ENCODE results near the gene KCNE1. TPM values are rescaled to one million over a fixed set of nuclear protein-coding genes. Genes with fewer than 3 reads are reported as not detected.

KCNE1 gene
- total RNA-seq, 4 donors from 2014 or later: 0.34 to 1.7 (median 0.58) TPM

DNA sequence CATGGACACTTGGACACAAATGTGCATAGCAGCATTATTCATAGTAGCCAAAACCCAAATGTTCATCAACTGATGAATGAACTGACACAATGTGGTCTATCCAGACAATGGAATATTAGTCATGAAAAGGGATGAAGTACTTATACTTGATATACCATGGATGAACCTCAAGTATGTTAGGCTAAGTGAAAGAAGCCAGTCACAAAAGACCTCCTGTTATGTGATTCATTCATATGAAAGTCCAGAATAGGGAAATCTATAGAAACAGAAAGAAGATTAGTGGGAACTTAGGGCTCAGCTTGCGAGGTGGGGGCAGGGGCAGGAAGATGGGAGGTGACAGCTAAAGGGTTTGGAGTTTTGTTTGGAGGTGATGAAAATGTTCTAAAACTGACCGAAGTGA, 7.4 kb downstream of the KCNE1 start:
- H3K4me3 ChIP-seq: no peak overlapping the region
- no peaks in the 10 kb centered on the region for H3K4me1 ChIP-seq
- no peaks in the 10 kb centered on the region for H3K36me3 ChIP-seq
- H3K27me3 ChIP-seq: no peaks in the 10 kb centered on the region
- H3K9me3 ChIP-seq: no peaks in the 10 kb centered on the region
- 95% methylated on average over 2 of the region's 2 CpGs for whole genome bisulfite sequencing
- H3K27ac ChIP-seq: no peak overlapping the region
- TF ChIP-seq POLR2AphosphoS5 (IDR thresholded peaks at IDR 0.05) (no peak), POLR2A (IDR thresholded peaks at IDR 0.05) (no peak), EP300 (IDR thresholded peaks at IDR 0.05) (no peak)
- TF ChIP-seq, protein P1, sequence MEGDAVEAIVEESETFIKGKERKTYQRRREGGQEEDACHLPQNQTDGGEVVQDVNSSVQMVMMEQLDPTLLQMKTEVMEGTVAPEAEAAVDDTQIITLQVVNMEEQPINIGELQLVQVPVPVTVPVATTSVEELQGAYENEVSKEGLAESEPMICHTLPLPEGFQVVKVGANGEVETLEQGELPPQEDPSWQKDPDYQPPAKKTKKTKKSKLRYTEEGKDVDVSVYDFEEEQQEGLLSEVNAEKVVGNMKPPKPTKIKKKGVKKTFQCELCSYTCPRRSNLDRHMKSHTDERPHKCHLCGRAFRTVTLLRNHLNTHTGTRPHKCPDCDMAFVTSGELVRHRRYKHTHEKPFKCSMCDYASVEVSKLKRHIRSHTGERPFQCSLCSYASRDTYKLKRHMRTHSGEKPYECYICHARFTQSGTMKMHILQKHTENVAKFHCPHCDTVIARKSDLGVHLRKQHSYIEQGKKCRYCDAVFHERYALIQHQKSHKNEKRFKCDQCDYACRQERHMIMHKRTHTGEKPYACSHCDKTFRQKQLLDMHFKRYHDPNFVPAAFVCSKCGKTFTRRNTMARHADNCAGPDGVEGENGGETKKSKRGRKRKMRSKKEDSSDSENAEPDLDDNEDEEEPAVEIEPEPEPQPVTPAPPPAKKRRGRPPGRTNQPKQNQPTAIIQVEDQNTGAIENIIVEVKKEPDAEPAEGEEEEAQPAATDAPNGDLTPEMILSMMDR (IDR thresholded peaks at IDR 0.05): no peak
- no peak for DNase-seq (ENCODE audit: low spot score in 2 of 2)

GRCh38 chr21:34502480-34503106, 9.4 kb downstream of the KCNE1 start:
- Histone ChIP-seq H3K4me3 (no peak overlapping the region), H3K27me3 (no peaks in the 10 kb centered on the region), H3K9me3 (peaks cover 6% of the 10 kb centered on the region), H3K36me3 (no peaks in the 10 kb centered on the region), H3K4me1 (no peaks in the 10 kb centered on the region), H3K27ac (no peak overlapping the region)
- TF ChIP-seq, protein P1 (IDR thresholded peaks at IDR 0.05): no peak
- TF ChIP-seq POLR2AphosphoS5 (IDR thresholded peaks at IDR 0.05): no peak
- no peak for TF ChIP-seq POLR2A (IDR thresholded peaks at IDR 0.05)
- no peak for TF ChIP-seq EP300 (IDR thresholded peaks at IDR 0.05)
- no peak for DNase-seq (ENCODE audit: low spot score in 2 of 2)
- WGBS: 79% methylated on average over 3 of the region's 3 CpGs

- 38% methylated on average over 1 of the region's 1 CpG for WGBS
- TF ChIP-seq POLR2AphosphoS5 (IDR thresholded peaks at IDR 0.05) (no peak), POLR2A (IDR thresholded peaks at IDR 0.05) (no peak), EP300 (IDR thresholded peaks at IDR 0.05) (no peak)
- TF ChIP-seq, protein P1 (IDR thresholded peaks at IDR 0.05): no peak
- Histone ChIP-seq H3K27ac (no peak overlapping the region), H3K36me3 (no peaks in the 10 kb centered on the region), H3K4me1 (no peaks in the 10 kb centered on the region), H3K27me3 (no peaks in the 10 kb centered on the region), H3K9me3 (peaks cover 6% of the 10 kb centered on the region), H3K4me3 (no peak overlapping the region)
- no peak for DNase-seq (ENCODE audit: low spot score in 2 of 2)
Observed at GRCh38 chr21:34501716-34502115, 10.3 kb downstream of the KCNE1 start.

DNA sequence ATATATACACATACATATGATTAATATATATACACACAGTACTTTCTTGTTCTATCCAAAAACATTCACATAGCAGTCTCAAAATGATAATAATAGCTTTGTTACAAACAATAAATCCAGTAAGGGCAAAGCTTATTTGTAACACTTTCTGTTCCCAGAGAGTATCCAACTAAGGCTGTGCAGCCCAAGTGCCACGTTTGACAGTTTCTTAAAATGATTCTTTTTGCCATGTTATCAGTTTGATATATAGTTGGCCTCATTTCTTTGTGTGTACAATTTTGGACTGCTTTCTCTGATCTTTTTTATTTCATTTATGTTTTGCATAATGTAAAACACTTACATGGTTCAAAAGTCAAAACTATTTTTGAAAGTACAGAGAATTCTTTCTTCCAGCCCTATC, 11.8 kb downstream of the KCNE1 start:
- no peaks in the 10 kb centered on the region for H3K27me3 ChIP-seq
- H3K9me3 ChIP-seq: peaks cover 15% of the 10 kb centered on the region
- H3K4me1 ChIP-seq: no peaks in the 10 kb centered on the region
- no peak for DNase-seq (ENCODE audit: low spot score in 2 of 2)
- 64% methylated on average over 1 of the region's 1 CpG for WGBS
- TF ChIP-seq POLR2AphosphoS5 (IDR thresholded peaks at IDR 0.05) (no peak), EP300 (IDR thresholded peaks at IDR 0.05) (no peak), POLR2A (IDR thresholded peaks at IDR 0.05) (no peak)
- TF ChIP-seq, protein P1 (IDR thresholded peaks at IDR 0.05): no peak
- H3K4me3 ChIP-seq: no peak overlapping the region
- no peak overlapping the region for H3K27ac ChIP-seq
- H3K36me3 ChIP-seq: no peaks in the 10 kb centered on the region

DNA sequence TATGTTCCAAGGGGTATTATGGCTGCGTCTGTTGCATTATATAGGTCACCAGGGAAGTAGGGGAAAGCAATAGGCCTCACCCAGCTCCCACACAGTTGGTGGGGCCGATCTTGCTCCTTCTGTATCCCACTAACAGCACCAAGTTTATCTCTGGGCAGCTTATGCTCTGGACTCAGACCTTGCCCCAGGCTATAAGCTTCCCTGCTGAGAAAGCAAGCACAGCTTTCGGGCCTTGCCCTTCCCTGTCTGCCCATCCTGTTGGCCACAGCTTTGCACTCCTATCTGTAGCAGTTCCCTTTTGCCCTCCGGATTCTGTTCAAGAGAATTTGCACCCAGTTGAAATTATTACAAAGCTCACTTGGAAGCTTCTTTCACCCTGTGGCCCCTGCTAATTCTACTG, 12.9 kb downstream of the KCNE1 start:
- whole genome bisulfite sequencing: 95% methylated on average over 2 of the region's 4 CpGs
- no peaks in the 10 kb centered on the region for H3K36me3 ChIP-seq
- DNase-seq (ENCODE audit: low spot score in 2 of 2): no peak
- H3K27ac ChIP-seq: no peak overlapping the region
- H3K27me3 ChIP-seq: no peaks in the 10 kb centered on the region
- H3K9me3 ChIP-seq: peaks cover 15% of the 10 kb centered on the region
- H3K4me1 ChIP-seq: no peaks in the 10 kb centered on the region
- no peak overlapping the region for H3K4me3 ChIP-seq
- no peak for TF ChIP-seq POLR2A (IDR thresholded peaks at IDR 0.05)
- TF ChIP-seq, protein P1 (IDR thresholded peaks at IDR 0.05): no peak
